ENCODE measurements around the gene IQSEC1. TPM values are rescaled to one million over a fixed set of nuclear protein-coding genes. Genes with fewer than 3 reads are reported as not detected.

Gene IQSEC1
- total and polyA plus RNA-seq, 2 donors (not counting 1 experiment from before 2014, with no cell fraction given), result 96.7 to 222 TPM

DNA sequence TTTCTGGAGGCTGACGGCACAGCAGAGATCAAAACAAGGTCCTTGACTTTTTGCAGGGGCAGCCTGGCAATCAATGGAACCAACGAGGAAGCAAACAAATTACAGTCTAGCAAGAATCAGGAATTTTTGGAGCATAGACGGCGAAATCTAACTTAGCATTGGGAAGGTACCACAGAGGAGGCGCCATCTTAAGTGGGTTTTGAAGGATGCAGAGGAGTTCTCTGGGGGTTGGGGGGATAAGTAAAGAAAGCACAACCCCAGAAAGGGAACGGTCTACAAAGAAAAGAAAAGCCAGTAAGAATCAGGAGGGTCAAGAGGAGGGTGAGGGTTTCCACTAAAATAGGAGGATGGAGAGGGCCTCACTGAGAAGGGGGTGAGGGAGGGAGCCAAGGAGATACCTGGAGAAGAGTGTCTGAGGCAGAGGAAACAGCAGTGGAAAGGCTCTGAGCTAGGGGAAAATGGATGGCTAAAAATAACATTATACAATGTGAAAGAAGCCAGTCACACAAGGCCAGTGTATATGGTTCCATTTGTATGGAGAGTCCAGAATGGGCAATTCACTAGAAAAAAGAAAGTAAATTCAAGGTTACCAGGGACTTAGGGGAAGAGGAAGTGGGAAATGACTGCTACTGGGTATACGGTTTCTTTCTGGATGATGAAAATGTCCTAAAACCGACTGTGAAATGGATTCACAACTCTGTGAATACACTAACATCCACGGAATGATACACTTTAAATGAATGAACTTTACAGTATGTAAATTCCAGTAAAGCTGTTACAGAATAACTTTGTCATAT is 25.2 kb upstream of the IQSEC1 start:
- ATAC-seq (ENCODE audit: low read depth), result no peak
- Histone ChIP-seq H3K4me1 (ENCODE audit: control insufficient read depth in 2 of 2, insufficient read depth in 2 of 2, low read length in 2 of 2) (peaks cover 12 to 27% of the 10 kb centered on the region in 2 donors), H2AFZ (ENCODE audit: insufficient read depth, low read depth, low read length, poor library complexity, severe bottlenecking) (no peak overlapping the region), H3K27ac (ENCODE audit: low read length in 2 of 2) (no peak overlapping the region), H3K79me2 (ENCODE audit: control insufficient read depth, insufficient read depth, low read length) (no peaks in the 10 kb centered on the region), H3K9me3 (ENCODE audit: control extremely low read depth in 1 of 3, control insufficient read depth in 2 of 3, insufficient read depth in 1 of 3, low read length in 2 of 3) (peaks cover 0 to 5% (median 0%) of the 10 kb centered on the region in 3 donors), H3K36me3 (replicated peaks in 1 of 2; ENCODE audit: control extremely low read depth in 1 of 2, control insufficient read depth in 1 of 2, extremely low read depth in 1 of 2, insufficient read depth in 2 of 2, low read length in 1 of 2) (no peaks in the 10 kb centered on the region), H3K9ac (ENCODE audit: low read length) (no peak overlapping the region), H3K27me3 (replicated peaks in 1 of 4; ENCODE audit: control extremely low read depth in 1 of 4, control insufficient read depth in 3 of 4, insufficient read depth in 4 of 4, low read length in 3 of 4) (peaks cover 0 to 12% (median 2%) of the 10 kb centered on the region in 4 experiments), H3K4me3 (ENCODE audit: control extremely low read depth in 1 of 5, extremely low read depth in 1 of 5, insufficient read depth in 1 of 5, low read depth in 2 of 5, low read length in 4 of 5) (no peak overlapping the region), H4K20me1 (ENCODE audit: control insufficient read depth, insufficient read depth, low read length, poor library complexity, severe bottlenecking) (no peaks in the 10 kb centered on the region), H3K4me2 (replicated peaks; ENCODE audit: low read depth, low read length, poor library complexity, severe bottlenecking) (no peak overlapping the region)
- H3K27me3 Mint-ChIP-seq, result peaks cover 16% of the 10 kb centered on the region
- peaks cover 29% of the 10 kb centered on the region for H3K4me1 Mint-ChIP-seq
- 98% methylated on average over 6 of the region's 9 CpGs for WGBS (ENCODE audit: insufficient coverage)
- CTCF ChIA-PET, result interaction anchor here (0.8 kb wide), 1 partner anchor 210 kb away, joined by 3 read pairs; no protein-coding TSS in a partner anchor
- no peak overlapping the region for H3K4me3 Mint-ChIP-seq
- H3K27ac Mint-ChIP-seq, result no peak overlapping the region
- intact Hi-C loops (cut with micrococcal nuclease), result loop anchor here (10.0 kb wide), 1 partner anchor 46 kb away; no protein-coding TSS in a partner anchor
- H3K9me3 Mint-ChIP-seq (ENCODE audit: insufficient read depth), result no peaks in the 10 kb centered on the region
- POLR2A ChIA-PET, result interaction anchor here (1.2 kb wide), 1 partner anchor 10 kb away, joined by 3 read pairs; no protein-coding TSS in a partner anchor
- no peak for DNase-seq
- TF ChIP-seq EZH2 (IDR thresholded peaks at IDR 0.05; ENCODE audit: borderline replicate concordance, insufficient read depth, low read depth, low read length, poor library complexity, severe bottlenecking), result no peak
- TF ChIP-seq, protein P1, sequence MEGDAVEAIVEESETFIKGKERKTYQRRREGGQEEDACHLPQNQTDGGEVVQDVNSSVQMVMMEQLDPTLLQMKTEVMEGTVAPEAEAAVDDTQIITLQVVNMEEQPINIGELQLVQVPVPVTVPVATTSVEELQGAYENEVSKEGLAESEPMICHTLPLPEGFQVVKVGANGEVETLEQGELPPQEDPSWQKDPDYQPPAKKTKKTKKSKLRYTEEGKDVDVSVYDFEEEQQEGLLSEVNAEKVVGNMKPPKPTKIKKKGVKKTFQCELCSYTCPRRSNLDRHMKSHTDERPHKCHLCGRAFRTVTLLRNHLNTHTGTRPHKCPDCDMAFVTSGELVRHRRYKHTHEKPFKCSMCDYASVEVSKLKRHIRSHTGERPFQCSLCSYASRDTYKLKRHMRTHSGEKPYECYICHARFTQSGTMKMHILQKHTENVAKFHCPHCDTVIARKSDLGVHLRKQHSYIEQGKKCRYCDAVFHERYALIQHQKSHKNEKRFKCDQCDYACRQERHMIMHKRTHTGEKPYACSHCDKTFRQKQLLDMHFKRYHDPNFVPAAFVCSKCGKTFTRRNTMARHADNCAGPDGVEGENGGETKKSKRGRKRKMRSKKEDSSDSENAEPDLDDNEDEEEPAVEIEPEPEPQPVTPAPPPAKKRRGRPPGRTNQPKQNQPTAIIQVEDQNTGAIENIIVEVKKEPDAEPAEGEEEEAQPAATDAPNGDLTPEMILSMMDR (IDR thresholded peaks at IDR 0.05), result no peak

DNA sequence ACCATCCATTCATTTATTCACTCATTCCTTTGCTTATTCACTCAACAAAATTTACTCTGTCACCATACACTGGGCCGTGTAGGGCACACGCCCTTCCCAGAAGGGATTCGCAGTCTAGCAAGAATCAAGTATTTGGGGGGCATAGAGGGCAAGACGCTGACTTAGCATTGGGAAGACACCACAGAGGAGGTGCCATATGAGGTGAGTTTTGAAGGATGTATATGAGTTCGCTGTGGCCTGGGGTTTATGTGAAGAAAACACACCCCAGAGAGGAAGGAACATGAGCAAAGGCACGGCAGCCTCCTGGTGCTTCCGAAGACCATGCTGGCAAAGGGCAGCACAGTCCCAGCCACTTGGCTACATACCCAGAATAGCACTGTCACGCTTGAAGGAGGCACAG is 23.1 kb upstream of the IQSEC1 start:
- H3K4me3 Mint-ChIP-seq, result no peak overlapping the region
- H3K27me3 ChIP-seq (replicated peaks in 1 of 4; ENCODE audit: control extremely low read depth in 1 of 4, control insufficient read depth in 3 of 4, insufficient read depth in 4 of 4, low read length in 3 of 4), result peaks cover 0 to 14% (median 2%) of the 10 kb centered on the region in 4 experiments
- no peaks in the 10 kb centered on the region for H3K36me3 ChIP-seq (replicated peaks in 1 of 2; ENCODE audit: control extremely low read depth in 1 of 2, control insufficient read depth in 1 of 2, extremely low read depth in 1 of 2, insufficient read depth in 2 of 2, low read length in 1 of 2)
- peaks cover 0 to 10% (median 0%) of the 10 kb centered on the region in 3 donors for H3K9me3 ChIP-seq (ENCODE audit: control extremely low read depth in 1 of 3, control insufficient read depth in 2 of 3, insufficient read depth in 1 of 3, low read length in 2 of 3)
- no peak for ATAC-seq (ENCODE audit: low read depth)
- peaks cover 16% of the 10 kb centered on the region for H3K27me3 Mint-ChIP-seq
- no peak overlapping the region for H3K27ac ChIP-seq (ENCODE audit: low read length in 2 of 2)
- peaks cover 10% of the 10 kb centered on the region for H3K79me2 ChIP-seq (ENCODE audit: control insufficient read depth, insufficient read depth, low read length)
- H3K4me2 ChIP-seq (replicated peaks; ENCODE audit: low read depth, low read length, poor library complexity, severe bottlenecking), result no peak overlapping the region
- WGBS (ENCODE audit: insufficient coverage), result 97% methylated on average over 6 of the region's 8 CpGs
- ChIA-PET CTCF (interaction anchor here (1.3 to 3.5 kb wide), 3 partner anchors 14 to 356 kb away, joined by 3 to 14 read pairs (median 5); no protein-coding TSS in a partner anchor), POLR2A (interaction anchor here (0.6 to 1.4 kb wide), 2 partner anchors 14 to 164 kb away, joined by 3 to 5 read pairs; no protein-coding TSS in a partner anchor)
- no peak overlapping the region for H3K9ac ChIP-seq (ENCODE audit: low read length)
- intact Hi-C loops (cut with micrococcal nuclease), result loop anchor here (10.0 kb wide), 1 partner anchor 48 kb away; no protein-coding TSS in a partner anchor
- no peak for TF ChIP-seq EZH2 (IDR thresholded peaks at IDR 0.05; ENCODE audit: borderline replicate concordance, insufficient read depth, low read depth, low read length, poor library complexity, severe bottlenecking)
- TF ChIP-seq, protein P1 (IDR thresholded peaks at IDR 0.05), result no peak
- H3K4me3 ChIP-seq (ENCODE audit: control extremely low read depth in 1 of 5, extremely low read depth in 1 of 5, insufficient read depth in 1 of 5, low read depth in 2 of 5, low read length in 4 of 5), result no peak overlapping the region
- H2AFZ ChIP-seq (ENCODE audit: insufficient read depth, low read depth, low read length, poor library complexity, severe bottlenecking), result no peak overlapping the region
- peaks cover 45% of the 10 kb centered on the region for H3K4me1 Mint-ChIP-seq
- DNase-seq, result no peak
- H4K20me1 ChIP-seq (ENCODE audit: control insufficient read depth, insufficient read depth, low read length, poor library complexity, severe bottlenecking), result no peaks in the 10 kb centered on the region
- H3K27ac Mint-ChIP-seq, result no peak overlapping the region
- H3K4me1 ChIP-seq (ENCODE audit: control insufficient read depth in 2 of 2, insufficient read depth in 2 of 2, low read length in 2 of 2), result peaks cover 24 to 48% of the 10 kb centered on the region in 2 donors
- H3K9me3 Mint-ChIP-seq (ENCODE audit: insufficient read depth), result no peaks in the 10 kb centered on the region
